NB4 (cell line): ENCODE data around the gene CABLES1.

ENCODE experiments used
- CTCF ChIP-seq: IDR thresholded peaks from one replicate; pipeline ENCODE4 v1.5.1; 2012; ENCODE audit warnings: low read depth, low read length
- MYC ChIP-seq: IDR thresholded peaks from 2 replicates; pipeline ENCODE4 v1.6.1; 2011; ENCODE audit warnings: low read depth, low read length
- POLR2A ChIP-seq: IDR thresholded peaks from 2 replicates; pipeline ENCODE4 v1.6.1; 2011; ENCODE audit warnings: mild to moderate bottlenecking; ENCODE audit not compliant: insufficient read length; ENCODE audit errors: extremely low read depth

GRCh38 chr18:23102493-23103261 is 32.6 kb upstream of the CABLES1 start:
- no peak for TF ChIP-seq CTCF
- TF ChIP-seq POLR2A = no peak
- no peak for TF ChIP-seq MYC
